Natural killer cell (primary cell): ENCODE data around the gene KCNB1. TPM values are rescaled to one million over a fixed set of nuclear protein-coding genes. Genes with fewer than 3 reads are reported as not detected.

ENCODE experiments used
- ATAC-seq, 3 donors: fragments of 150-1000 bp in 2 of 3; fragments of 200-7000 bp in 1 of 3; cut with Tn5 transposase; 1 replicate in 1 of 3; 2 replicates in 2 of 3; pipeline ENCODE4 v1.10.0; 2021; ENCODE audit warnings: mild to moderate bottlenecking in 2 of 3, moderate library complexity in 2 of 3
- DNase-seq, 2 donors: peaks; one replicate each; pipeline versions ENCODE4 v3.0.0 to v3.0.0-alpha.2; 2013 to 2021; ENCODE audit warnings: mixed read lengths in 1 of 2
- H3K27ac ChIP-seq: one replicate; pipeline ENCODE4 v1.5.1; 2013; ENCODE audit warnings: mild to moderate bottlenecking, low read length
- H3K27me3 ChIP-seq: one replicate; pipeline ENCODE4 v1.6.1; 2013; ENCODE audit warnings: low read length; ENCODE audit not compliant: control insufficient read depth, insufficient read depth
- H3K36me3 ChIP-seq: one replicate; pipeline ENCODE4 v1.6.1; 2013; ENCODE audit warnings: low read length; ENCODE audit not compliant: control insufficient read depth, insufficient read depth
- H3K4me1 ChIP-seq: one replicate; pipeline ENCODE4 v1.6.1; 2013; ENCODE audit warnings: low read length; ENCODE audit not compliant: control insufficient read depth, insufficient read depth
- H3K4me3 ChIP-seq: one replicate; pipeline ENCODE4 v1.5.1; 2013; ENCODE audit warnings: low read length
- H3K9me3 ChIP-seq: one replicate; pipeline ENCODE4 v1.6.1; 2013; ENCODE audit warnings: low read length; ENCODE audit not compliant: control insufficient read depth, insufficient read depth
- H3K27ac Mint-ChIP-seq, 2 donors: one replicate each; pipeline ENCODE4 v1.8.0; 2022; ENCODE audit warnings: mild to moderate bottlenecking in 2 of 2, mixed read lengths in 2 of 2, moderate library complexity in 1 of 2
- H3K27me3 Mint-ChIP-seq, 2 donors: one replicate each; pipeline ENCODE4 v1.8.0; 2022; ENCODE audit warnings: low read depth in 2 of 2, mixed read lengths in 2 of 2
- H3K36me3 Mint-ChIP-seq: one replicate; pipeline ENCODE4 v1.8.0; 2022; ENCODE audit warnings: mixed read lengths
- H3K4me1 Mint-ChIP-seq, 2 donors: one replicate each; pipeline ENCODE4 v1.8.0; 2022; ENCODE audit warnings: mixed read lengths in 2 of 2
- H3K4me3 Mint-ChIP-seq: one replicate; pipeline ENCODE4 v1.8.0; 2022; ENCODE audit warnings: mild to moderate bottlenecking, moderate library complexity, mixed read lengths
- H3K9me3 Mint-ChIP-seq, 2 donors: one replicate each; pipeline ENCODE4 v1.8.0; 2022; ENCODE audit warnings: mixed read lengths in 2 of 2
- CTCF ChIP-seq: fragments of 200-600 bp; IDR thresholded peaks from one replicate; pipeline ENCODE4 v1.8.0; 2022; ENCODE audit warnings: antibody characterized with exemption
- WGBS: methylation state at CpG from one replicate; pipeline ENCODE4 v1.1.7; 2013; ENCODE audit warnings: missing lambda C conversion rate; ENCODE audit not compliant: insufficient coverage; 5-methylcytosine and 5-hydroxymethylcytosine counted together
- intact Hi-C: fragments of 100-400 bp; cut with micrococcal nuclease; formaldehyde crosslinking; loops from one replicate; pipeline ENCODE4 v1.14.2; 2022
- total RNA-seq, 4 donors: library from RNA; stranded (reverse); fragments of 120-200 nt in 1 of 4; gene quantifications; one replicate each; pipeline versions ENCODE4 v1.2.3 to v1.2.4, GENCODE V29; 2013 to 2022

The KCNB1 gene
- total RNA-seq, 3 donors from 2014 or later (not counting 1 experiment from before 2014, with no cell fraction given): 0.09 TPM; not detected in 2

GRCh38 chr20:49406666-49407065 is 75.8 kb downstream of the KCNB1 start:
- Histone ChIP-seq H3K27ac (no peak overlapping the region), H3K27me3 (no peaks in the 10 kb centered on the region), H3K4me3 (no peak overlapping the region), H3K9me3 (no peaks in the 10 kb centered on the region), H3K36me3 (no peaks in the 10 kb centered on the region), H3K4me1 (no peaks in the 10 kb centered on the region)
- no peak overlapping the region for H3K4me3 Mint-ChIP-seq
- H3K4me1 Mint-ChIP-seq: no peaks in the 10 kb centered on the region
- peaks cover 7 to 9% of the 10 kb centered on the region in 2 donors for H3K27me3 Mint-ChIP-seq
- H3K9me3 Mint-ChIP-seq: no peaks in the 10 kb centered on the region
- no peak for TF ChIP-seq CTCF
- intact Hi-C loops: no loop called here
- ATAC-seq (no peak), DNase-seq (no peak)
- H3K36me3 Mint-ChIP-seq: no peaks in the 10 kb centered on the region
- 81% methylated on average over 7 of the region's 9 CpGs for WGBS
- H3K27ac Mint-ChIP-seq: no peak overlapping the region

- ATAC-seq (no peak), DNase-seq (no peak)
- H3K4me1 ChIP-seq: no peaks in the 10 kb centered on the region
- Mint-ChIP-seq H3K4me3 (no peak overlapping the region), H3K9me3 (no peaks in the 10 kb centered on the region), H3K4me1 (no peaks in the 10 kb centered on the region), H3K27ac (no peak overlapping the region), H3K27me3 (peaks cover 7 to 9% of the 10 kb centered on the region in 2 donors), H3K36me3 (no peaks in the 10 kb centered on the region)
- H3K4me3 ChIP-seq: no peak overlapping the region
- intact Hi-C loops: no loop called here
- H3K27ac ChIP-seq: no peak overlapping the region
- WGBS: 79% methylated on average over 5 of the region's 5 CpGs
- H3K9me3 ChIP-seq: no peaks in the 10 kb centered on the region
- no peaks in the 10 kb centered on the region for H3K27me3 ChIP-seq
- TF ChIP-seq CTCF: no peak
- H3K36me3 ChIP-seq: no peaks in the 10 kb centered on the region
These were observed 76.8 kb downstream of the KCNB1 start for GRCh38 chr20:49405696-49406095.

GRCh38 chr20:49405062-49405683 is 77.3 kb downstream of the KCNB1 start:
- H3K27me3 ChIP-seq: no peaks in the 10 kb centered on the region
- ATAC-seq (no peak), DNase-seq (no peak)
- no peak overlapping the region for H3K27ac ChIP-seq
- H3K27ac Mint-ChIP-seq: no peak overlapping the region
- TF ChIP-seq CTCF: no peak
- no peaks in the 10 kb centered on the region for H3K36me3 ChIP-seq
- H3K4me1 Mint-ChIP-seq: no peaks in the 10 kb centered on the region
- H3K9me3 ChIP-seq: no peaks in the 10 kb centered on the region
- no peaks in the 10 kb centered on the region for H3K9me3 Mint-ChIP-seq
- H3K36me3 Mint-ChIP-seq: no peaks in the 10 kb centered on the region
- H3K27me3 Mint-ChIP-seq: peaks cover 7 to 9% of the 10 kb centered on the region in 2 donors
- H3K4me3 ChIP-seq: no peak overlapping the region
- intact Hi-C loops: no loop called here
- H3K4me1 ChIP-seq: no peaks in the 10 kb centered on the region
- H3K4me3 Mint-ChIP-seq: no peak overlapping the region
- 48% methylated on average over 8 of the region's 8 CpGs for WGBS

GRCh38 chr20:49404461-49404860 is 78.0 kb downstream of the KCNB1 start:
- no peaks in the 10 kb centered on the region for H3K4me1 ChIP-seq
- DNase-seq: no peak

More at GRCh38 chr20:49404461-49404860, 78.0 kb downstream of the KCNB1 start:
- Mint-ChIP-seq H3K27me3 (peaks cover 7 to 9% of the 10 kb centered on the region in 2 donors), H3K4me3 (no peak overlapping the region), H3K27ac (no peak overlapping the region), H3K9me3 (no peaks in the 10 kb centered on the region), H3K36me3 (no peaks in the 10 kb centered on the region), H3K4me1 (no peaks in the 10 kb centered on the region)
- no peak for TF ChIP-seq CTCF
- 67% methylated on average over 1 of the region's 3 CpGs for WGBS
- intact Hi-C loops: no loop called here
- no peak for ATAC-seq
- no peaks in the 10 kb centered on the region for H3K27me3 ChIP-seq
- H3K27ac ChIP-seq: no peak overlapping the region
- no peaks in the 10 kb centered on the region for H3K36me3 ChIP-seq
- no peak overlapping the region for H3K4me3 ChIP-seq
- no peaks in the 10 kb centered on the region for H3K9me3 ChIP-seq
